SKM-1 (cell line): ENCODE results near the gene ZSCAN5A.
"Not testable (repeated sequence)": the region's sequence is repeated elsewhere in the genome, so short reads cannot be mapped to it uniquely, and the experiment has no call there.

ENCODE experiments used
- DNase-seq: peaks from one replicate; lab custom pipeline; 2025; ENCODE audit not compliant: unreplicated experiment; lab: John Stamatoyannopoulos, UW

ZSCAN5A gene

GRCh38 chr19:56273563-56274117, 41.0 kb downstream of the ZSCAN5A start:
- DNase-seq = no peak

GRCh38 chr19:56272161-56272798, 42.4 kb downstream of the ZSCAN5A start, which contains the start of gene EDDM13:
Gene EDDM13, plus strand, starts transcription at chr19:56272748. Its CDS starts 87 bp downstream, at chr19:56272835.
- DNase-seq = no peak

GRCh38 chr19:56271151-56271550, 43.5 kb downstream of the ZSCAN5A start:
- DNase-seq = no peak

GRCh38 chr19:56270676-56271075, 44.0 kb downstream of the ZSCAN5A start:
- DNase-seq = peak; percentile 45

GRCh38 chr19:56269348-56269747, 45.3 kb downstream of the ZSCAN5A start:
- DNase-seq = no peak

GRCh38 chr19:56266051-56266450, 48.6 kb downstream of the ZSCAN5A start:
- no peak for DNase-seq

GRCh38 chr19:56263319-56263718, 51.3 kb downstream of the ZSCAN5A start:
- no peak for DNase-seq

- not testable (repeated sequence) for DNase-seq
Measured at GRCh38 chr19:56261932-56262331, 52.7 kb downstream of the ZSCAN5A start.

- no peak for DNase-seq
Measured at GRCh38 chr19:56261145-56261544, 53.5 kb downstream of the ZSCAN5A start.

GRCh38 chr19:56258272-56258671, 56.4 kb downstream of the ZSCAN5A start:
- no peak for DNase-seq

GRCh38 chr19:56253737-56254136, 60.9 kb downstream of the ZSCAN5A start:
- peak; percentile 7 for DNase-seq

GRCh38 chr19:56252699-56253422, 61.8 kb downstream of the ZSCAN5A start:
- DNase-seq = no peak

GRCh38 chr19:56248736-56249338, 65.8 kb downstream of the ZSCAN5A start:
- not testable (repeated sequence) for DNase-seq

GRCh38 chr19:56245764-56246163, 68.9 kb downstream of the ZSCAN5A start:
- not testable (repeated sequence) for DNase-seq

- DNase-seq = no peak
Measured at GRCh38 chr19:56245121-56245740, 69.4 kb downstream of the ZSCAN5A start.

GRCh38 chr19:56223481-56223880, 91.2 kb downstream of the ZSCAN5A start:
- DNase-seq = no peak

GRCh38 chr19:56222901-56223300, 91.7 kb downstream of the ZSCAN5A start:
- DNase-seq = no peak

- DNase-seq = no peak
Measured at GRCh38 chr19:56221851-56222250, 92.8 kb downstream of the ZSCAN5A start.

- DNase-seq = not testable (repeated sequence)
Measured at GRCh38 chr19:56221442-56221841, 93.2 kb downstream of the ZSCAN5A start.

- DNase-seq = no peak
Measured at GRCh38 chr19:56218961-56219360, 95.7 kb downstream of the ZSCAN5A start.
